Neural progenitor cell (in vitro differentiated cells): ENCODE measurements around the gene NARF. TPM values are rescaled to one million over a fixed set of nuclear protein-coding genes. Genes with fewer than 3 reads are reported as not detected.

Experiments used
- DNase-seq: peaks from one replicate; pipeline ENCODE4 v3.0.0-alpha.2; 2016; ENCODE audit warnings: low spot score
- H2AFZ ChIP-seq: fragments of 200-600 bp; sonication (generic); replicated peaks from 2 replicates; pipeline ENCODE4 v1.6.1; 2016; ENCODE audit warnings: antibody characterized with exemption
- H3F3A ChIP-seq: fragments of 200-600 bp; sonication (generic); 2 replicates; pipeline ENCODE4 v1.6.1; 2016; ENCODE audit warnings: antibody characterized with exemption, low read depth
- H3K27ac ChIP-seq: fragments of 200-600 bp; sonication (generic); 2 replicates; pipeline ENCODE4 v1.5.1; 2016; ENCODE audit warnings: mild to moderate bottlenecking
- H3K27me3 ChIP-seq: fragments of 200-600 bp; sonication (generic); 2 replicates; pipeline ENCODE4 v1.6.1; 2016; ENCODE audit warnings: mild to moderate bottlenecking, moderate library complexity
- H3K36me3 ChIP-seq: fragments of 200-600 bp; sonication (generic); 2 replicates; pipeline ENCODE4 v1.5.1; 2016
- H3K4me1 ChIP-seq: fragments of 200-600 bp; sonication (generic); 2 replicates; pipeline ENCODE4 v1.6.1; 2016; ENCODE audit warnings: mixed run types
- H3K4me2 ChIP-seq: fragments of 200-600 bp; sonication (generic); 2 replicates; pipeline ENCODE4 v1.6.1; 2016
- H3K4me3 ChIP-seq: fragments of 200-600 bp; sonication (generic); 2 replicates; pipeline ENCODE4 v1.5.1; 2016
- H3K79me2 ChIP-seq: fragments of 200-600 bp; sonication (generic); 2 replicates; pipeline ENCODE4 v1.6.1; 2016; ENCODE audit warnings: low read depth
- H3K9ac ChIP-seq: fragments of 200-600 bp; sonication (generic); 2 replicates; pipeline ENCODE4 v1.6.1; 2016
- H3K9me3 ChIP-seq: fragments of 200-600 bp; sonication (generic); 2 replicates; pipeline ENCODE4 v1.5.1; 2016; ENCODE audit warnings: low read depth
- H4K20me1 ChIP-seq: fragments of 200-600 bp; sonication (generic); 2 replicates; pipeline ENCODE4 v1.6.1; 2016; ENCODE audit warnings: low read depth
- H3K27ac Mint-ChIP-seq: 3 replicates; pipeline ENCODE4 v1.8.0; 2021; ENCODE audit warnings: mixed read lengths
- H3K27me3 Mint-ChIP-seq: 2 replicates; pipeline ENCODE4 v1.8.0; 2022; ENCODE audit warnings: low read depth, mild to moderate bottlenecking, inconsistent platforms, moderate library complexity, mixed read lengths; ENCODE audit not compliant: insufficient read depth
- H3K36me3 Mint-ChIP-seq: 3 replicates; pipeline ENCODE4 v1.8.0; 2021; ENCODE audit warnings: mixed read lengths
- H3K4me1 Mint-ChIP-seq: 3 replicates; pipeline ENCODE4 v1.8.0; 2021; ENCODE audit warnings: mixed read lengths
- H3K4me3 Mint-ChIP-seq: 3 replicates; pipeline ENCODE4 v1.8.0; 2021; ENCODE audit warnings: mild to moderate bottlenecking, moderate library complexity, mixed read lengths
- H3K9me3 Mint-ChIP-seq: 3 replicates; pipeline ENCODE4 v1.8.0; 2020; ENCODE audit warnings: mixed read lengths
- EZH2 ChIP-seq: fragments of 200-600 bp; sonication (generic); IDR thresholded peaks from 2 replicates; pipeline ENCODE4 v1.6.1; 2017; ENCODE audit warnings: antibody characterized with exemption, mild to moderate bottlenecking, moderate library complexity
- EZH2phosphoT487 ChIP-seq: fragments of 200-600 bp; sonication (generic); IDR thresholded peaks from 2 replicates; pipeline ENCODE4 v1.6.1; 2017; ENCODE audit warnings: antibody characterized with exemption
- total RNA-seq: library from RNA; depleted of rRNA; stranded (reverse); fragments of >200 nt; gene quantifications from 2 replicates; pipeline ENCODE4 v1.2.3, GENCODE V29; 2015; ENCODE audit warnings: low replicate concordance
- TF ChIP-seq, protein P1 (sequence below): fragments of 200-600 bp; sonication (generic); IDR thresholded peaks from 2 replicates; pipeline ENCODE4 v1.5.1; 2017; ENCODE audit warnings: antibody characterized with exemption, mild to moderate bottlenecking

Gene NARF
- total RNA-seq, 1 donor from 2014 or later = 166 TPM

DNA sequence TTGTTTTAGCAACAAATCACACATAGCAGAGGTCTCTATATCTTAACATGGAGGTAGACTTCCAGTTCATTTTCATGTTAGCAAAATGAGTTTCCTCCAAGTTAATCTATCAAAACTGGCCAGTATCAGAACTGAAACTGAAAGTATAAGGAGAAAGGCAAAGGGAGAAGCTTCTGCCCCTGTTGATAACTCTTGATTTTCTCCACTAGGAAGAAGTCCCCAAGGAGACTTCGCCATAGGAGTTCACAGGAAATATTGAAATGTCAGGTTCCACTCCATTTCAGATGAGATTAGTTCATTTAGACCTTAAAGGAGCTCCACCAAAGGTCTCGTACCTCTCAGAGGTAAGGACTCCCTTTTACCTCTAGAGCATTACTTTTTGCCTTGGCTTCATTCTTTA lies 39.0 kb upstream of the NARF start:
- peaks cover 10% of the 10 kb centered on the region for H3K79me2 ChIP-seq
- peaks cover 9% of the 10 kb centered on the region for H3K4me1 ChIP-seq
- TF ChIP-seq, protein P1, sequence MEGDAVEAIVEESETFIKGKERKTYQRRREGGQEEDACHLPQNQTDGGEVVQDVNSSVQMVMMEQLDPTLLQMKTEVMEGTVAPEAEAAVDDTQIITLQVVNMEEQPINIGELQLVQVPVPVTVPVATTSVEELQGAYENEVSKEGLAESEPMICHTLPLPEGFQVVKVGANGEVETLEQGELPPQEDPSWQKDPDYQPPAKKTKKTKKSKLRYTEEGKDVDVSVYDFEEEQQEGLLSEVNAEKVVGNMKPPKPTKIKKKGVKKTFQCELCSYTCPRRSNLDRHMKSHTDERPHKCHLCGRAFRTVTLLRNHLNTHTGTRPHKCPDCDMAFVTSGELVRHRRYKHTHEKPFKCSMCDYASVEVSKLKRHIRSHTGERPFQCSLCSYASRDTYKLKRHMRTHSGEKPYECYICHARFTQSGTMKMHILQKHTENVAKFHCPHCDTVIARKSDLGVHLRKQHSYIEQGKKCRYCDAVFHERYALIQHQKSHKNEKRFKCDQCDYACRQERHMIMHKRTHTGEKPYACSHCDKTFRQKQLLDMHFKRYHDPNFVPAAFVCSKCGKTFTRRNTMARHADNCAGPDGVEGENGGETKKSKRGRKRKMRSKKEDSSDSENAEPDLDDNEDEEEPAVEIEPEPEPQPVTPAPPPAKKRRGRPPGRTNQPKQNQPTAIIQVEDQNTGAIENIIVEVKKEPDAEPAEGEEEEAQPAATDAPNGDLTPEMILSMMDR = no peak
- no peak for TF ChIP-seq EZH2phosphoT487
- no peak for TF ChIP-seq EZH2
- no peaks in the 10 kb centered on the region for H3K36me3 ChIP-seq
- H3K9me3 ChIP-seq = no peaks in the 10 kb centered on the region
- H3K4me3 ChIP-seq = peak overlapping the region; percentile 98
- Mint-ChIP-seq H3K36me3 (peaks cover 31% of the 10 kb centered on the region), H3K9me3 (peaks cover 22% of the 10 kb centered on the region), H3K27me3 (peaks cover under 1% of the 10 kb centered on the region), H3K4me1 (peaks cover 10% of the 10 kb centered on the region), H3K4me3 (peak overlapping the region; percentile 89), H3K27ac (no peak overlapping the region)
- no peak overlapping the region for H3K9ac ChIP-seq
- no peak overlapping the region for H3K27ac ChIP-seq
- peaks cover 5% of the 10 kb centered on the region for H3K27me3 ChIP-seq
- peaks cover 34% of the 10 kb centered on the region for H4K20me1 ChIP-seq
- H3F3A ChIP-seq = peaks cover 6% of the 10 kb centered on the region
- H2AFZ ChIP-seq = no peak overlapping the region
- H3K4me2 ChIP-seq = peak overlapping the region; percentile 85
- no peak for DNase-seq

DNA sequence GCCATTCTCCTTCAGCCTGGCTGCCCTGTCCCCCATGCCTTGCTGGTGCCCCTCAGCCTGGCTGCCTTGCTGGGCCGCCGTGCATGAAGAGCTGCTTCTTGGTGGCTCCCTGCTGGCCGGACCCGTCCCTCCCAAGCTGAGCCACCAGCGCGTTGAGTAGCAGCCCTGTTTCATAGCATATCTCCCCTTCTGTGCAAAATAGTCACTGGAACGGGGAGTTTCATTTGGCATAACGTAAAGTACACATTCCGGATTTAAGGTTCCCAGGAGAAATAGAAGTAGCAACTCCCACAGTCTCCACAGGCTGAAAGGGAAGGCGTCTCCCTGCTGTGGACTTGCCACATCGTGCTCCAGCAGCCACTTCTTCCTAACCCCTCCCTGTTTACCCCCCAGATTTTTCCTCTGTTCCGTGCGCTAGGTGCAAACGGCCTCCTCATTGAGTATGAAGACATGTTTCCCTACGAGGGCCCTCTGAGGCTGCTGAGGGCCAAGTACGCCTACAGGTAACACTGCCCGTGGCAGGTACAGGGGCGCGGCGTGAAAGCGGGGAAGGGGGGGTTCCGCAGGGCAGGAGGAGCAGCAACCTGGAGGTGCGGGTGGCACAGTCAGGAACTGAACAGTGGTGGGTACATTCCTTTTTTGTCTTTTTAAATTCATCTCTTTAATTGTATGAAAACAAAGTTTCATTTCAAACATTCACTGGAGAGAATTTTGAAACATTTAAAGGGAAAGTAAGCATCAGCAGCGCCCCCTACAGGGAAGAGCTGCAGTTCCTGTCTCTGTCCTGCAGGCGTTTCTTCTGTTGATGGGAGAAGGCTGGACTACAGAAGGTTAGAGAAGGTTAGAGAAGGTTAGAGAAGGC lies 34.3 kb upstream of the NARF start:
- H3F3A ChIP-seq = no peaks in the 10 kb centered on the region
- H3K27ac Mint-ChIP-seq = no peak overlapping the region
- H3K4me3 ChIP-seq = no peak overlapping the region
- no peak overlapping the region for H3K4me3 Mint-ChIP-seq
- DNase-seq = peak; percentile 74
- no peaks in the 10 kb centered on the region for H3K9me3 ChIP-seq
- no peaks in the 10 kb centered on the region for H4K20me1 ChIP-seq
- peaks cover 22% of the 10 kb centered on the region for H3K9me3 Mint-ChIP-seq
- no peak overlapping the region for H2AFZ ChIP-seq
- no peak for TF ChIP-seq EZH2
- TF ChIP-seq, protein P1 = peak; percentile 88
- H3K27ac ChIP-seq = no peak overlapping the region
- H3K36me3 Mint-ChIP-seq = peaks cover 31% of the 10 kb centered on the region
- peaks cover 2% of the 10 kb centered on the region for H3K79me2 ChIP-seq
- H3K27me3 Mint-ChIP-seq = peaks cover 9% of the 10 kb centered on the region
- no peak overlapping the region for H3K9ac ChIP-seq
- no peaks in the 10 kb centered on the region for H3K36me3 ChIP-seq
- no peak overlapping the region for H3K4me2 ChIP-seq
- no peaks in the 10 kb centered on the region for H3K4me1 Mint-ChIP-seq
- no peaks in the 10 kb centered on the region for H3K27me3 ChIP-seq
- peaks cover under 1% of the 10 kb centered on the region for H3K4me1 ChIP-seq

DNA sequence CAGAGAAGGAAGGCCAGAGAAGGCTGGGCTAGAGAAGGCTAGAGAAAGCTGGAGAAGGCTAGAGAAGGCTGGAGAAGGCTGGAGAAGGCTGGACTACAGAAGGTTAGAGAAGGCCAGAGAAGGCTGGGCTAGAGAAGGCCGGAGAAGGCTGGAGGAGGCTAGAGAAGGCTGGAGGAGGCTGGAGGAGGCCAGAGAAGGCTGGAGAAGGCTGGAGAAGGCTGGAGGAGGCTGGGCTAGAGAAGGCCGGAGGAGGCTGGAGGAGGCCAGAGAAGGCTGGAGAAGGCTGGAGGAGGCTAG lies 33.7 kb upstream of the NARF start:
- Mint-ChIP-seq H3K4me1 (no peaks in the 10 kb centered on the region), H3K27ac (no peak overlapping the region), H3K9me3 (peaks cover 22% of the 10 kb centered on the region), H3K27me3 (peaks cover 11% of the 10 kb centered on the region), H3K36me3 (peaks cover 29% of the 10 kb centered on the region), H3K4me3 (no peak overlapping the region)
- H2AFZ ChIP-seq = no peak overlapping the region
- H3K36me3 ChIP-seq = no peaks in the 10 kb centered on the region
- no peaks in the 10 kb centered on the region for H3K9me3 ChIP-seq
- DNase-seq = no peak
- no peaks in the 10 kb centered on the region for H3F3A ChIP-seq
- no peak overlapping the region for H3K9ac ChIP-seq
- no peaks in the 10 kb centered on the region for H3K4me1 ChIP-seq
- H3K4me2 ChIP-seq = no peak overlapping the region
- H4K20me1 ChIP-seq = no peaks in the 10 kb centered on the region
- H3K79me2 ChIP-seq = no peaks in the 10 kb centered on the region
- H3K4me3 ChIP-seq = no peak overlapping the region
- no peak overlapping the region for H3K27ac ChIP-seq
- TF ChIP-seq EZH2 (no peak), EZH2phosphoT487 (no peak)
- TF ChIP-seq, protein P1 = no peak
- H3K27me3 ChIP-seq = no peaks in the 10 kb centered on the region
